Peyer's patch (tissue), 4 donors: ENCODE results near the gene PTPN4. TPM values are rescaled to one million over a fixed set of nuclear protein-coding genes. Genes with fewer than 3 reads are reported as not detected.

Experiments
- DNase-seq, 3 donors: peaks; one replicate each; pipeline ENCODE4 v3.0.0-alpha.2; 2017 to 2019
- H3K27ac ChIP-seq, 4 donors: fragments of 200-600 bp; sonication (generic); one replicate each; pipeline ENCODE4 v1.5.1; 2016 to 2019
- H3K27me3 ChIP-seq, 2 donors: fragments of 200-600 bp; sonication (generic); one replicate each; pipeline ENCODE4 v1.5.1; 2019
- H3K36me3 ChIP-seq, 3 donors: fragments of 200-600 bp; sonication (generic); one replicate each; pipeline ENCODE4 v1.5.1; 2016 to 2019
- H3K4me1 ChIP-seq, 4 donors: fragments of 200-600 bp; sonication (generic); one replicate each; pipeline ENCODE4 v1.5.1; 2016 to 2019
- H3K4me3 ChIP-seq, 4 donors: fragments of 200-600 bp; sonication (generic); 1 replicate in 3 of 4; 2 replicates in 1 of 4; pipeline ENCODE4 v1.5.1; 2016 to 2019; ENCODE audit warnings: mild to moderate bottlenecking in 1 of 4
- H3K9me3 ChIP-seq, 4 donors: fragments of 200-600 bp; sonication (generic); one replicate each; pipeline ENCODE4 v1.5.1; 2016 to 2019; ENCODE audit warnings: mild to moderate bottlenecking in 1 of 4
- CTCF ChIP-seq, 6 experiments: fragments of 450-650 bp in 4 of 6; fragments of 200-600 bp in 2 of 6; sonication (generic) in 1 of 6; IDR thresholded peaks; one replicate each; pipeline ENCODE4 v1.5.1; 2017 to 2019; ENCODE audit warnings: antibody characterized with exemption in 6 of 6, mild to moderate bottlenecking in 3 of 6, moderate library complexity in 1 of 6
- POLR2A ChIP-seq, 2 donors: fragments of 450-650 bp; IDR thresholded peaks; one replicate each; pipeline ENCODE4 v1.5.1; 2017; ENCODE audit warnings: antibody characterized with exemption in 2 of 2, mild to moderate bottlenecking in 2 of 2, moderate library complexity in 2 of 2
- total RNA-seq, 4 donors: library from RNA; depleted of rRNA; stranded (reverse); fragments of >200 nt; gene quantifications; one replicate each; pipeline ENCODE4 v1.1.0, GENCODE V29; 2016

PTPN4 gene
- total RNA-seq, 4 donors from 2014 or later: 33.1 to 86.6 (median 43.5) TPM

- no peak overlapping the region for H3K4me3 ChIP-seq
- H3K36me3 ChIP-seq: no peaks in the 10 kb centered on the region
- no peaks in the 10 kb centered on the region for H3K4me1 ChIP-seq
- H3K9me3 ChIP-seq: no peaks in the 10 kb centered on the region
- TF ChIP-seq POLR2A (IDR thresholded peaks at IDR 0.05) (no peak), CTCF (IDR thresholded peaks at IDR 0.05) (no peak)
- DNase-seq: no peak
- no peaks in the 10 kb centered on the region for H3K27me3 ChIP-seq
- H3K27ac ChIP-seq: no peak overlapping the region
Measured at GRCh38 chr2:119721462-119721861, 38.3 kb upstream of the PTPN4 start.

- DNase-seq: no peak
- no peaks in the 10 kb centered on the region for H3K9me3 ChIP-seq
- H3K4me1 ChIP-seq: no peaks in the 10 kb centered on the region
- no peak overlapping the region for H3K27ac ChIP-seq
- no peaks in the 10 kb centered on the region for H3K36me3 ChIP-seq
- H3K27me3 ChIP-seq: no peaks in the 10 kb centered on the region
- TF ChIP-seq POLR2A (IDR thresholded peaks at IDR 0.05): no peak
- no peak for TF ChIP-seq CTCF (IDR thresholded peaks at IDR 0.05)
- H3K4me3 ChIP-seq: no peak overlapping the region
Measured at GRCh38 chr2:119721904-119722303, 37.8 kb upstream of the PTPN4 start.

GRCh38 chr2:119723186-119723585 is 36.5 kb upstream of the PTPN4 start:
- Histone ChIP-seq H3K36me3 (no peaks in the 10 kb centered on the region), H3K27ac (no peak overlapping the region)
- no peak for TF ChIP-seq CTCF (IDR thresholded peaks at IDR 0.05)
- TF ChIP-seq POLR2A (IDR thresholded peaks at IDR 0.05): no peak

GRCh38 chr2:119723784-119724467 is 35.8 kb upstream of the PTPN4 start:
- no peaks in the 10 kb centered on the region for H3K9me3 ChIP-seq
- H3K27ac ChIP-seq: no peak overlapping the region
- DNase-seq: no peak
- TF ChIP-seq POLR2A (IDR thresholded peaks at IDR 0.05) (no peak), CTCF (IDR thresholded peaks at IDR 0.05) (no peak)
- no peaks in the 10 kb centered on the region for H3K4me1 ChIP-seq
- no peaks in the 10 kb centered on the region for H3K27me3 ChIP-seq
- no peaks in the 10 kb centered on the region for H3K36me3 ChIP-seq
- H3K4me3 ChIP-seq: no peak overlapping the region

More at GRCh38 chr2:119723186-119723585, 36.5 kb upstream of the PTPN4 start:
- H3K27me3 ChIP-seq: no peaks in the 10 kb centered on the region
- DNase-seq: no peak
- H3K4me3 ChIP-seq: no peak overlapping the region
- H3K4me1 ChIP-seq: no peaks in the 10 kb centered on the region
- H3K9me3 ChIP-seq: no peaks in the 10 kb centered on the region

GRCh38 chr2:119724656-119725485 is 34.9 kb upstream of the PTPN4 start:
- TF ChIP-seq CTCF (IDR thresholded peaks at IDR 0.05) (no peak), POLR2A (IDR thresholded peaks at IDR 0.05) (no peak)
- no peak overlapping the region for H3K27ac ChIP-seq
- H3K27me3 ChIP-seq: no peaks in the 10 kb centered on the region
- no peaks in the 10 kb centered on the region for H3K4me1 ChIP-seq
- DNase-seq: peak in 1 of 3 donors; percentile 35
- no peaks in the 10 kb centered on the region for H3K36me3 ChIP-seq
- H3K9me3 ChIP-seq: no peaks in the 10 kb centered on the region
- H3K4me3 ChIP-seq: no peak overlapping the region
